ENCODE results near the gene MYLK. TPM values are rescaled to one million over a fixed set of nuclear protein-coding genes. Genes with fewer than 3 reads are reported as not detected.

The MYLK gene
- total and polyA plus RNA-seq, 2 of the 4 experiments (the other 2 are of a cell fraction): 299 to 484 TPM

- peak overlapping the region in 1 of 2 experiments; percentile 73; a peak in 2 of 4 replicates for H4K8ac ChIP-seq (ENCODE audit: low read depth in 2 of 2, low read length in 2 of 2)
- intact Hi-C loops (cut with micrococcal nuclease): loop anchor here (1.0 kb wide), 1 partner anchor 60 kb away; no protein-coding TSS in a partner anchor
- H3K9ac ChIP-seq (ENCODE audit: low read depth, low read length): no peak overlapping the region
- H2BK120ac ChIP-seq (ENCODE audit: low read depth, low read length): peak overlapping the region; percentile 45
- peak overlapping the region; percentile 33 for H2AFZ ChIP-seq (replicated peaks; ENCODE audit: low read length, poor library complexity)
- H2BK5ac ChIP-seq (ENCODE audit: low read depth, low read length, poor library complexity, severe bottlenecking): no peak overlapping the region
- peaks cover 76% of the 10 kb centered on the region for H3K36me3 ChIP-seq (ENCODE audit: control insufficient read depth, insufficient read depth, low read length)
- peak overlapping the region; percentile 21; the same call in 1 of the 2 replicates for H3K23ac ChIP-seq (ENCODE audit: low read depth, low read length)
- peaks cover 5% of the 10 kb centered on the region; the same call in 1 of the 2 replicates for H3K9me1 ChIP-seq (ENCODE audit: insufficient read depth, low read length)
- H3K56ac ChIP-seq (ENCODE audit: extremely low read depth, insufficient read depth, low read length): peak overlapping the region; percentile 6; the same call in 1 of the 2 replicates
- no peak overlapping the region for H2BK20ac ChIP-seq (ENCODE audit: low read depth, low read length)
- BruUV-seq (replicated peaks): no TSS peak
- H3K27ac ChIP-seq (ENCODE audit: insufficient read depth, low read length): no peak overlapping the region
- ATAC-seq (ENCODE audit: low read depth): peak; percentile 91
- H3K4ac ChIP-seq (ENCODE audit: low read depth, low read length): peak overlapping the region; percentile 56
- H3K79me1 ChIP-seq (ENCODE audit: low read depth in 1 of 2, low read length in 2 of 2): peaks cover 0 to 18% of the 10 kb centered on the region in 2 experiments; a peak in 3 of 4 replicates
- POLR2A ChIA-PET (ENCODE audit: unreplicated experiment): interaction anchor here (0.9 kb wide), 1 partner anchor 8 kb away, joined by 3 read pairs; no protein-coding TSS in a partner anchor
- peak overlapping the region; percentile 3; the same call in 1 of the 3 replicates for H2BK15ac ChIP-seq (ENCODE audit: low read depth, low read length)
- H3K18ac ChIP-seq (ENCODE audit: low read depth, low read length): no peak overlapping the region
- peak overlapping the region; percentile 2 for H3K14ac ChIP-seq (replicated peaks; ENCODE audit: low read depth, low read length)
- H2AK5ac ChIP-seq (ENCODE audit: low read depth, low read length): peak overlapping the region; percentile 53; the same call in 1 of the 2 replicates
- H4K5ac ChIP-seq (ENCODE audit: low read depth, low read length): no peak overlapping the region
- peak; percentile 95 for DNase-seq
- CTCF ChIA-PET: interaction anchor here (0.6 to 1.9 kb wide), 13 partner anchors 8 to 82 kb away, joined by 3 to 13 read pairs (median 4); no protein-coding TSS in a partner anchor
- dilution Hi-C loops (cut with HindIII; ENCODE audit: low sequenced_read_pairs, unreplicated experiment): no loop called here
- H4K91ac ChIP-seq (ENCODE audit: insufficient read depth, low read depth, low read length): no peak overlapping the region
- peak overlapping the region; percentile 68 for H2AK9ac ChIP-seq (replicated peaks; ENCODE audit: low read depth, low read length, poor library complexity)
- no peak overlapping the region for H3K4me3 ChIP-seq (ENCODE audit: insufficient read depth, low read depth, low read length)
- no peaks in the 10 kb centered on the region for H3K9me3 ChIP-seq (ENCODE audit: control insufficient read depth, insufficient read depth, low read length)
- no peak overlapping the region for H3K4me2 ChIP-seq (ENCODE audit: low read depth, low read length)
- H4K20me1 ChIP-seq (ENCODE audit: insufficient read depth, low read length): 0 out of 2 replicates have a peak, but pooled peaks cover 6% of the 10 kb centered on the region
- in situ Hi-C loops (cut with MboI; ENCODE audit: low sequenced_read_pairs): loop anchor here (5.0 kb wide), 1 partner anchor 75 kb away; no protein-coding TSS in a partner anchor
- peaks cover 3% of the 10 kb centered on the region for H3K4me1 ChIP-seq (ENCODE audit: control insufficient read depth, insufficient read depth, low read length)
- WGBS, 2 experiments (ENCODE audit: extremely low coverage in 2 of 2, insufficient read length in 1 of 2): 0% methylated on average over 1 of the region's 3 CpGs; no CpG with 5 or more reads in 1 of the 2 experiments
- H3K27me3 ChIP-seq (ENCODE audit: control insufficient read depth, insufficient read depth, low read length): no peaks in the 10 kb centered on the region
- peak; percentile 56; the same call in 1 of the 2 replicates for TF ChIP-seq MXI1 (IDR thresholded peaks at IDR 0.05; ENCODE audit: borderline replicate concordance, low read depth, low read length)
- TF ChIP-seq RAD21 (IDR thresholded peaks at IDR 0.05; ENCODE audit: low read length): peak; percentile 79
- TF ChIP-seq POLR2A (IDR thresholded peaks at IDR 0.05; ENCODE audit: low read depth, low read length): no peak
- TF ChIP-seq CTCF (conservative IDR thresholded peaks at IDR 0.05; ENCODE audit: low read depth, low read length): peak; percentile 96
- TF ChIP-seq NFE2L2 (IDR thresholded peaks at IDR 0.05; ENCODE audit: low read depth, low read length): no peak
- TF ChIP-seq MAFK (IDR thresholded peaks at IDR 0.05; ENCODE audit: low read depth, low read length): no peak
- no peak for TF ChIP-seq RFX5 (IDR thresholded peaks at IDR 0.05; ENCODE audit: low read depth, low read length)
- peak; percentile 56 for TF ChIP-seq SMC3 (IDR thresholded peaks at IDR 0.05; ENCODE audit: low read depth, low read length)
- peak; percentile 30; the same call in 1 of the 2 replicates for TF ChIP-seq MAZ (IDR thresholded peaks at IDR 0.05; ENCODE audit: borderline replicate concordance, low read depth, low read length)
- TF ChIP-seq ELK1 (IDR thresholded peaks at IDR 0.05; ENCODE audit: borderline replicate concordance, low read depth, low read length): no peak
- peak; percentile 94 for TF ChIP-seq USF2 (IDR thresholded peaks at IDR 0.05; ENCODE audit: low read depth, low read length)
- no peak for TF ChIP-seq FOS (IDR thresholded peaks at IDR 0.05; ENCODE audit: low read depth, low read length)
- no peak for TF ChIP-seq RCOR1 (IDR thresholded peaks at IDR 0.05; ENCODE audit: insufficient replicate concordance, low read length)
Measured at GRCh38 chr3:123642182-123642956, 241.8 kb downstream of the MYLK start.

Data from IMR-90 (cell line).